H1 (cell line): Measurements from ENCODE around the gene SRGAP3. TPM values are rescaled to one million over a fixed set of nuclear protein-coding genes. Genes with fewer than 3 reads are reported as not detected.

Experiments used
- GABPA ChIP-seq: IDR thresholded peaks from 2 replicates; pipeline ENCODE4 v1.6.1; 2011; ENCODE audit warnings: mild to moderate bottlenecking, low read length, moderate library complexity, borderline replicate concordance; ENCODE audit not compliant: insufficient read depth
- HDAC2 ChIP-seq, 2 experiments: fragments of 300-600 bp in 1 of 2; sonication (generic) in 1 of 2; IDR thresholded peaks; 2 replicates each; pipeline ENCODE4 v1.6.1; 2011 to 2012; ENCODE audit warnings: low read depth in 2 of 2, low read length in 2 of 2, mild to moderate bottlenecking in 2 of 2, moderate library complexity in 2 of 2, borderline replicate concordance in 1 of 2, inconsistent platforms in 1 of 2
- RFX5 ChIP-seq: IDR thresholded peaks from 2 replicates; pipeline ENCODE4 v1.6.1; 2011; ENCODE audit warnings: low read depth, low read length, improper control_type of control experiment, borderline replicate concordance
- polyA plus RNA-seq, 7 experiments: library from polyadenylated mRNA; depleted of rRNA in 3 of 7; stranded (reverse) in 5 of 7; unstranded in 2 of 7; fragments of >200 nt in 5 of 7; fragments of 200-250 nt in 2 of 7; gene quantifications; 1 replicate in 5 of 7; 2 replicates in 1 of 7; 4 replicates in 1 of 7; pipeline versions ENCODE4 v1.2.1 to v1.2.3, GENCODE V29; 2011 to 2013; ENCODE audit warnings: missing spikeins in 2 of 7, mixed read lengths in 2 of 7
- total RNA-seq: library from RNA; stranded (reverse); fragmentation: NEBNext Ultra II Directional; extraction: Animal tissue kit (Norgen Biotek cat#: 25700); gene quantifications from 2 replicates; pipeline ENCODE4 v1.2.1, GENCODE V29; 2021
- TF ChIP-seq, protein P1 (sequence below): fragments of 300-600 bp; sonication (generic); IDR thresholded peaks from 2 replicates; pipeline ENCODE4 v1.7.1; 2012; ENCODE audit warnings: low read length, moderate library complexity, mild to moderate bottlenecking, inconsistent platforms; ENCODE audit not compliant: insufficient replicate concordance

The SRGAP3 gene
- total and polyA plus RNA-seq, 2 of the 8 experiments (the other 6 are each of a cell fraction or from before 2014, with no cell fraction given), result 5.8 to 11.4 TPM

DNA sequence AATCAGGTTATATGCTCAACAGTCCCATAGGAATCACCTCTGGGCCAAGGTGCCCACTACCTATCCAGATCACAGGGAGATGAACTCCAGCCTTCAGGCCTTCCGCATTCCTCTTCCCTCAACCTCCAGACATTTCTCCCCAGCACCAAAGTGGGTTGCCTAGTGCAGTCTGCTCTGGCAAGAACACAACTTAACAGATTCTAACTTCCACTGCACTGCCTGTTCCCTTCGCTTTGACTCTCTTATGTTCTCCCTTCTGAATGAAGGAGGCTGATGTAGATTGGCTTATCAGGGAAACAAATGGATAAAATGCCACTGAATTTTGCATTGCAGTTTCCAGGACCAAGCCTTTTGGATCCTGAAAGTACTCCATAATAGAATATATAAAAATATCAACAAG is 106.3 kb downstream of the SRGAP3 start (continued):
- TF ChIP-seq, protein P1, sequence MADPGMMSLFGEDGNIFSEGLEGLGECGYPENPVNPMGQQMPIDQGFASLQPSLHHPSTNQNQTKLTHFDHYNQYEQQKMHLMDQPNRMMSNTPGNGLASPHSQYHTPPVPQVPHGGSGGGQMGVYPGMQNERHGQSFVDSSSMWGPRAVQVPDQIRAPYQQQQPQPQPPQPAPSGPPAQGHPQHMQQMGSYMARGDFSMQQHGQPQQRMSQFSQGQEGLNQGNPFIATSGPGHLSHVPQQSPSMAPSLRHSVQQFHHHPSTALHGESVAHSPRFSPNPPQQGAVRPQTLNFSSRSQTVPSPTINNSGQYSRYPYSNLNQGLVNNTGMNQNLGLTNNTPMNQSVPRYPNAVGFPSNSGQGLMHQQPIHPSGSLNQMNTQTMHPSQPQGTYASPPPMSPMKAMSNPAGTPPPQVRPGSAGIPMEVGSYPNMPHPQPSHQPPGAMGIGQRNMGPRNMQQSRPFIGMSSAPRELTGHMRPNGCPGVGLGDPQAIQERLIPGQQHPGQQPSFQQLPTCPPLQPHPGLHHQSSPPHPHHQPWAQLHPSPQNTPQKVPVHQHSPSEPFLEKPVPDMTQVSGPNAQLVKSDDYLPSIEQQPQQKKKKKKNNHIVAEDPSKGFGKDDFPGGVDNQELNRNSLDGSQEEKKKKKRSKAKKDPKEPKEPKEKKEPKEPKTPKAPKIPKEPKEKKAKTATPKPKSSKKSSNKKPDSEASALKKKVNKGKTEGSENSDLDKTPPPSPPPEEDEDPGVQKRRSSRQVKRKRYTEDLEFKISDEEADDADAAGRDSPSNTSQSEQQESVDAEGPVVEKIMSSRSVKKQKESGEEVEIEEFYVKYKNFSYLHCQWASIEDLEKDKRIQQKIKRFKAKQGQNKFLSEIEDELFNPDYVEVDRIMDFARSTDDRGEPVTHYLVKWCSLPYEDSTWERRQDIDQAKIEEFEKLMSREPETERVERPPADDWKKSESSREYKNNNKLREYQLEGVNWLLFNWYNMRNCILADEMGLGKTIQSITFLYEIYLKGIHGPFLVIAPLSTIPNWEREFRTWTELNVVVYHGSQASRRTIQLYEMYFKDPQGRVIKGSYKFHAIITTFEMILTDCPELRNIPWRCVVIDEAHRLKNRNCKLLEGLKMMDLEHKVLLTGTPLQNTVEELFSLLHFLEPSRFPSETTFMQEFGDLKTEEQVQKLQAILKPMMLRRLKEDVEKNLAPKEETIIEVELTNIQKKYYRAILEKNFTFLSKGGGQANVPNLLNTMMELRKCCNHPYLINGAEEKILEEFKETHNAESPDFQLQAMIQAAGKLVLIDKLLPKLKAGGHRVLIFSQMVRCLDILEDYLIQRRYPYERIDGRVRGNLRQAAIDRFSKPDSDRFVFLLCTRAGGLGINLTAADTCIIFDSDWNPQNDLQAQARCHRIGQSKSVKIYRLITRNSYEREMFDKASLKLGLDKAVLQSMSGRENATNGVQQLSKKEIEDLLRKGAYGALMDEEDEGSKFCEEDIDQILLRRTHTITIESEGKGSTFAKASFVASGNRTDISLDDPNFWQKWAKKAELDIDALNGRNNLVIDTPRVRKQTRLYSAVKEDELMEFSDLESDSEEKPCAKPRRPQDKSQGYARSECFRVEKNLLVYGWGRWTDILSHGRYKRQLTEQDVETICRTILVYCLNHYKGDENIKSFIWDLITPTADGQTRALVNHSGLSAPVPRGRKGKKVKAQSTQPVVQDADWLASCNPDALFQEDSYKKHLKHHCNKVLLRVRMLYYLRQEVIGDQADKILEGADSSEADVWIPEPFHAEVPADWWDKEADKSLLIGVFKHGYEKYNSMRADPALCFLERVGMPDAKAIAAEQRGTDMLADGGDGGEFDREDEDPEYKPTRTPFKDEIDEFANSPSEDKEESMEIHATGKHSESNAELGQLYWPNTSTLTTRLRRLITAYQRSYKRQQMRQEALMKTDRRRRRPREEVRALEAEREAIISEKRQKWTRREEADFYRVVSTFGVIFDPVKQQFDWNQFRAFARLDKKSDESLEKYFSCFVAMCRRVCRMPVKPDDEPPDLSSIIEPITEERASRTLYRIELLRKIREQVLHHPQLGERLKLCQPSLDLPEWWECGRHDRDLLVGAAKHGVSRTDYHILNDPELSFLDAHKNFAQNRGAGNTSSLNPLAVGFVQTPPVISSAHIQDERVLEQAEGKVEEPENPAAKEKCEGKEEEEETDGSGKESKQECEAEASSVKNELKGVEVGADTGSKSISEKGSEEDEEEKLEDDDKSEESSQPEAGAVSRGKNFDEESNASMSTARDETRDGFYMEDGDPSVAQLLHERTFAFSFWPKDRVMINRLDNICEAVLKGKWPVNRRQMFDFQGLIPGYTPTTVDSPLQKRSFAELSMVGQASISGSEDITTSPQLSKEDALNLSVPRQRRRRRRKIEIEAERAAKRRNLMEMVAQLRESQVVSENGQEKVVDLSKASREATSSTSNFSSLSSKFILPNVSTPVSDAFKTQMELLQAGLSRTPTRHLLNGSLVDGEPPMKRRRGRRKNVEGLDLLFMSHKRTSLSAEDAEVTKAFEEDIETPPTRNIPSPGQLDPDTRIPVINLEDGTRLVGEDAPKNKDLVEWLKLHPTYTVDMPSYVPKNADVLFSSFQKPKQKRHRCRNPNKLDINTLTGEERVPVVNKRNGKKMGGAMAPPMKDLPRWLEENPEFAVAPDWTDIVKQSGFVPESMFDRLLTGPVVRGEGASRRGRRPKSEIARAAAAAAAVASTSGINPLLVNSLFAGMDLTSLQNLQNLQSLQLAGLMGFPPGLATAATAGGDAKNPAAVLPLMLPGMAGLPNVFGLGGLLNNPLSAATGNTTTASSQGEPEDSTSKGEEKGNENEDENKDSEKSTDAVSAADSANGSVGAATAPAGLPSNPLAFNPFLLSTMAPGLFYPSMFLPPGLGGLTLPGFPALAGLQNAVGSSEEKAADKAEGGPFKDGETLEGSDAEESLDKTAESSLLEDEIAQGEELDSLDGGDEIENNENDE, result no peak
- TF ChIP-seq GABPA (no peak), RFX5 (no peak), HDAC2 (IDR thresholded peaks at IDR 0.05; ENCODE audit: borderline replicate concordance in 1 of 2, low read depth in 2 of 2, low read length in 2 of 2) (no peak)
